Fibroblast of lung (primary cell): ENCODE data around the gene HSD3B2.

ENCODE experiments used
- CTCF ChIP-seq, 2 donors: IDR thresholded peaks in 1 of 2; conservative IDR thresholded peaks in 1 of 2; 1 replicate in 1 of 2; 2 replicates in 1 of 2; pipeline ENCODE4 v1.5.1; 2011 to 2012; ENCODE audit warnings: low read length in 2 of 2, control low read depth in 1 of 2, inconsistent platforms in 1 of 2, low read depth in 1 of 2, mild to moderate bottlenecking in 1 of 2
- EZH2 ChIP-seq: IDR thresholded peaks from 2 replicates; pipeline ENCODE4 v1.5.1; 2012; ENCODE audit warnings: low read length, control low read depth, mild to moderate bottlenecking; ENCODE audit errors: missing control alignments

- TF ChIP-seq CTCF (conservative IDR thresholded peaks at IDR 0.05 in 1 of 2, IDR thresholded peaks at IDR 0.05 in 1 of 2; ENCODE audit: low read depth in 1 of 2, low read length in 2 of 2) (no peak), EZH2 (no peak)
These were observed 48.6 kb downstream of the HSD3B2 start for GRCh38 chr1:119463569-119463968.
